DOHH2 (cell line): ENCODE results near the gene DHX16.

Source experiments
- EZH2phosphoT487 ChIP-seq: fragments of 200-600 bp; sonication (generic); IDR thresholded peaks from 2 replicates; pipeline ENCODE4 v1.6.1; 2017; ENCODE audit warnings: borderline replicate concordance, mild to moderate bottlenecking, antibody characterized with exemption, low read length, moderate library complexity, mixed read lengths
- TF ChIP-seq, protein P1 (sequence below): fragments of 200-600 bp; sonication (generic); IDR thresholded peaks from one replicate; pipeline ENCODE4 v1.5.1; 2014; ENCODE audit warnings: antibody characterized with exemption, mild to moderate bottlenecking, low read depth, low read length; ENCODE audit not compliant: poor library complexity, severe bottlenecking

DNA sequence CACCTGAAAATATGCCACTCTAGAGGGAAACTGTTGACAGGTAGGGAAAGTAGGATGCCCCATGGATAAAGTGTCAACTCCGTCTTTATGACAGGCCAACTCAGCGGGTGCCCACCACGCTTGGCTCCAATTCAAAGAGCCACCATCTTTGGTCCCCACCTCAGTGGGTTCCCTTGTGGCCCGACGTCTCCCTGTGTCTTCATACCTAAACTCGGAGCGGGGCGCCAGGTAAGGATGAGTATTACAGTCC lies 44.0 kb upstream of the DHX16 start:
- TF ChIP-seq, protein P1, sequence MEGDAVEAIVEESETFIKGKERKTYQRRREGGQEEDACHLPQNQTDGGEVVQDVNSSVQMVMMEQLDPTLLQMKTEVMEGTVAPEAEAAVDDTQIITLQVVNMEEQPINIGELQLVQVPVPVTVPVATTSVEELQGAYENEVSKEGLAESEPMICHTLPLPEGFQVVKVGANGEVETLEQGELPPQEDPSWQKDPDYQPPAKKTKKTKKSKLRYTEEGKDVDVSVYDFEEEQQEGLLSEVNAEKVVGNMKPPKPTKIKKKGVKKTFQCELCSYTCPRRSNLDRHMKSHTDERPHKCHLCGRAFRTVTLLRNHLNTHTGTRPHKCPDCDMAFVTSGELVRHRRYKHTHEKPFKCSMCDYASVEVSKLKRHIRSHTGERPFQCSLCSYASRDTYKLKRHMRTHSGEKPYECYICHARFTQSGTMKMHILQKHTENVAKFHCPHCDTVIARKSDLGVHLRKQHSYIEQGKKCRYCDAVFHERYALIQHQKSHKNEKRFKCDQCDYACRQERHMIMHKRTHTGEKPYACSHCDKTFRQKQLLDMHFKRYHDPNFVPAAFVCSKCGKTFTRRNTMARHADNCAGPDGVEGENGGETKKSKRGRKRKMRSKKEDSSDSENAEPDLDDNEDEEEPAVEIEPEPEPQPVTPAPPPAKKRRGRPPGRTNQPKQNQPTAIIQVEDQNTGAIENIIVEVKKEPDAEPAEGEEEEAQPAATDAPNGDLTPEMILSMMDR, result no peak
- TF ChIP-seq EZH2phosphoT487, result no peak
